H9 (cell line): ENCODE measurements around the gene BSPRY. TPM values are rescaled to one million over a fixed set of nuclear protein-coding genes. Genes with fewer than 3 reads are reported as not detected.

Source experiments
- DNase-seq: peaks from one replicate; pipeline ENCODE4 v3.0.0-alpha.2; 2017
- H2AFZ ChIP-seq: one replicate; pipeline ENCODE4 v1.6.1; 2013; ENCODE audit warnings: mild to moderate bottlenecking, low read length, control low read depth, moderate library complexity
- H2AK5ac ChIP-seq: 2 replicates; pipeline ENCODE4 v1.6.1; 2013; ENCODE audit warnings: low read length, control low read depth, mixed read lengths; ENCODE audit not compliant: insufficient read length
- H2BK120ac ChIP-seq: one replicate; pipeline ENCODE4 v1.6.1; 2013; ENCODE audit warnings: low read depth, mild to moderate bottlenecking, low read length, control low read depth, inconsistent platforms; ENCODE audit not compliant: poor library complexity, severe bottlenecking
- H2BK12ac ChIP-seq: 2 replicates; pipeline ENCODE4 v1.6.1; 2013; ENCODE audit warnings: low read length, control low read depth, mixed read lengths, low read depth; ENCODE audit not compliant: insufficient read length
- H2BK15ac ChIP-seq: 2 replicates; pipeline ENCODE4 v1.6.1; 2013; ENCODE audit warnings: low read depth, low read length, control low read depth
- H2BK20ac ChIP-seq: one replicate; pipeline ENCODE4 v1.6.1; 2013; ENCODE audit warnings: low read depth, mild to moderate bottlenecking, low read length, control low read depth, inconsistent platforms; ENCODE audit not compliant: poor library complexity, severe bottlenecking
- H2BK5ac ChIP-seq: 2 replicates; pipeline ENCODE4 v1.6.1; 2013; ENCODE audit warnings: low read length, control low read depth, mixed read lengths; ENCODE audit not compliant: insufficient read length
- H3K14ac ChIP-seq: 2 replicates; pipeline ENCODE4 v1.6.1; 2013; ENCODE audit warnings: low read length, control low read depth; ENCODE audit not compliant: insufficient read depth
- H3K18ac ChIP-seq: 2 replicates; pipeline ENCODE4 v1.6.1; 2013; ENCODE audit warnings: low read depth, mild to moderate bottlenecking, mixed read lengths, low read length, control low read depth; ENCODE audit not compliant: insufficient read length
- H3K23ac ChIP-seq: 2 replicates; pipeline ENCODE4 v1.6.1; 2013; ENCODE audit warnings: low read length, control low read depth, mixed read lengths, low read depth; ENCODE audit not compliant: insufficient read length
- H3K23me2 ChIP-seq: 2 replicates; pipeline ENCODE4 v1.6.1; 2013; ENCODE audit warnings: low read depth, mild to moderate bottlenecking, mixed read lengths, low read length, control low read depth; ENCODE audit not compliant: insufficient read length, poor library complexity, severe bottlenecking
- H3K27ac ChIP-seq: 2 replicates; pipeline ENCODE4 v1.5.1; 2013; ENCODE audit warnings: low read length, control low read depth, mixed read lengths, low read depth; ENCODE audit not compliant: insufficient read length
- H3K27me3 ChIP-seq: 2 replicates; pipeline ENCODE4 v1.6.1; 2013; ENCODE audit warnings: low read length, control low read depth, inconsistent platforms; ENCODE audit not compliant: insufficient read depth
- H3K4ac ChIP-seq: 2 replicates; pipeline ENCODE4 v1.6.1; 2013; ENCODE audit warnings: low read depth, mild to moderate bottlenecking, control low read depth, inconsistent platforms, low read length, moderate library complexity
- H3K4me1 ChIP-seq: 2 replicates; pipeline ENCODE4 v1.6.1; 2013; ENCODE audit warnings: low read length, control low read depth, inconsistent platforms; ENCODE audit not compliant: insufficient read depth
- H3K4me2 ChIP-seq: 2 replicates; pipeline ENCODE4 v1.6.1; 2013; ENCODE audit warnings: low read length, control low read depth, mixed read lengths; ENCODE audit not compliant: insufficient read length, insufficient read depth
- H3K56ac ChIP-seq: 2 replicates; pipeline ENCODE4 v1.6.1; 2013; ENCODE audit warnings: low read depth, mild to moderate bottlenecking, mixed read lengths, low read length, control low read depth; ENCODE audit not compliant: insufficient read length
- H3K79me1 ChIP-seq: 2 replicates; pipeline ENCODE4 v1.6.1; 2013; ENCODE audit warnings: low read depth, mild to moderate bottlenecking, moderate library complexity, low read length, control low read depth, inconsistent platforms; ENCODE audit not compliant: insufficient read depth, poor library complexity, severe bottlenecking
- H3K79me2 ChIP-seq: 2 replicates; pipeline ENCODE4 v1.6.1; 2013; ENCODE audit warnings: low read length, control low read depth, inconsistent platforms; ENCODE audit not compliant: insufficient read depth
- H3K9ac ChIP-seq: 2 replicates; pipeline ENCODE4 v1.6.1; 2013; ENCODE audit warnings: low read length, control low read depth, mixed read lengths; ENCODE audit not compliant: insufficient read length; ENCODE audit errors: extremely low read depth
- H3K9me3 ChIP-seq: one replicate; pipeline ENCODE4 v1.6.1; 2013; ENCODE audit warnings: low read depth, low read length, inconsistent platforms; ENCODE audit not compliant: control insufficient read depth
- H3T11ph ChIP-seq: one replicate; pipeline ENCODE4 v1.6.1; 2013; ENCODE audit warnings: mild to moderate bottlenecking, low read length, control low read depth, inconsistent platforms
- H4K20me1 ChIP-seq: one replicate; pipeline ENCODE4 v1.6.1; 2013; ENCODE audit not compliant: control insufficient read depth, insufficient read length, insufficient read depth
- H4K5ac ChIP-seq: 2 replicates; pipeline ENCODE4 v1.6.1; 2013; ENCODE audit warnings: low read depth, mild to moderate bottlenecking, mixed read lengths, low read length, control low read depth; ENCODE audit not compliant: insufficient read length
- H4K8ac ChIP-seq: replicated peaks from 2 replicates; pipeline ENCODE4 v1.6.1; 2013; ENCODE audit warnings: low read length, control low read depth, mixed read lengths, low read depth; ENCODE audit not compliant: insufficient read length
- H4K91ac ChIP-seq: 2 replicates; pipeline ENCODE4 v1.6.1; 2013; ENCODE audit warnings: low read depth, mild to moderate bottlenecking, moderate library complexity, mixed read lengths, low read length, control low read depth; ENCODE audit not compliant: insufficient read length
- H3K27ac Mint-ChIP-seq, 3 experiments: 2 replicates in 2 of 3; 3 replicates in 1 of 3; pipeline ENCODE4 v1.8.0; 2020 to 2021; ENCODE audit warnings: mixed read lengths in 3 of 3, mild to moderate bottlenecking in 1 of 3, moderate library complexity in 1 of 3
- H3K27me3 Mint-ChIP-seq: 2 replicates; pipeline ENCODE4 v1.8.0; 2021; ENCODE audit warnings: low read depth, mild to moderate bottlenecking, moderate library complexity, mixed read lengths
- H3K36me3 Mint-ChIP-seq, 3 experiments: 2 replicates in 2 of 3; 3 replicates in 1 of 3; pipeline ENCODE4 v1.8.0; 2020 to 2021; ENCODE audit warnings: low read depth in 3 of 3, mixed read lengths in 3 of 3; ENCODE audit not compliant: insufficient read depth in 1 of 3
- H3K4me1 Mint-ChIP-seq, 2 experiments: 2 replicates each; pipeline ENCODE4 v1.8.0; 2020; ENCODE audit warnings: mixed read lengths in 2 of 2
- H3K4me3 Mint-ChIP-seq, 2 experiments: 2 replicates in 1 of 2; 3 replicates in 1 of 2; pipeline ENCODE4 v1.8.0; 2020 to 2021; ENCODE audit warnings: mild to moderate bottlenecking in 2 of 2, mixed read lengths in 2 of 2, moderate library complexity in 1 of 2
- H3K9me3 Mint-ChIP-seq, 2 experiments: 2 replicates in 1 of 2; 3 replicates in 1 of 2; pipeline ENCODE4 v1.8.0; 2020; ENCODE audit warnings: mild to moderate bottlenecking in 2 of 2, mixed read lengths in 2 of 2, moderate library complexity in 1 of 2
- CTCF ChIP-seq: fragments of 200-600 bp; sonication (generic); conservative IDR thresholded peaks from 3 replicates; pipeline ENCODE4 v1.8.0; 2021; ENCODE audit warnings: antibody characterized with exemption, mild to moderate bottlenecking
- whole genome bisulfite sequencing: extraction: QIAGEN DNeasy Blood & Tissue Kit; methylation state at CpG from one replicate; pipeline ENCODE4 v1.1.7; 2013; ENCODE audit warnings: missing lambda C conversion rate, low lambda C conversion rate, mixed read lengths; ENCODE audit not compliant: insufficient read length; ENCODE audit errors: extremely low coverage; 5-methylcytosine and 5-hydroxymethylcytosine counted together
- total RNA-seq: library from RNA; stranded (reverse); gene quantifications from 2 replicates; pipeline ENCODE4 v1.2.1, GENCODE V29; 2021

Gene BSPRY
- total RNA-seq, 1 experiment from 2014 or later, result 4.5 TPM

GRCh38 chr9:113360242-113360842 is 11.0 kb downstream of the BSPRY start:
- Histone ChIP-seq H4K8ac (no peak overlapping the region), H4K5ac (no peak overlapping the region), H3K27ac (no peak overlapping the region), H3K9ac (no peak overlapping the region), H3K18ac (no peak overlapping the region), H3K23ac (no peak overlapping the region), H3K79me1 (no peaks in the 10 kb centered on the region), H3K9me3 (no peaks in the 10 kb centered on the region), H3K27me3 (no peaks in the 10 kb centered on the region), H2BK20ac (no peak overlapping the region), H2BK15ac (no peak overlapping the region), H3K79me2 (no peaks in the 10 kb centered on the region), H3K4ac (no peak overlapping the region), H2AK5ac (no peak overlapping the region), H4K91ac (no peak overlapping the region), H3K4me1 (no peaks in the 10 kb centered on the region; the same call in 1 of the 2 replicates), H4K20me1 (no peaks in the 10 kb centered on the region), H2BK5ac (no peak overlapping the region), H2BK12ac (no peak overlapping the region), H3K14ac (no peak overlapping the region), H3K23me2 (no peaks in the 10 kb centered on the region), H3K56ac (no peak overlapping the region), H2BK120ac (no peak overlapping the region), H3T11ph (no peak overlapping the region), H3K4me2 (no peak overlapping the region), H2AFZ (no peak overlapping the region)
- no peaks in the 10 kb centered on the region for H3K9me3 Mint-ChIP-seq
- H3K4me3 Mint-ChIP-seq, result no peak overlapping the region
- no peak for TF ChIP-seq CTCF
- no peaks in the 10 kb centered on the region for H3K27me3 Mint-ChIP-seq
- no peak overlapping the region for H3K27ac Mint-ChIP-seq
- DNase-seq, result peak; percentile 15
- WGBS, result no CpG with 5 or more reads among the region's 15 CpGs
- H3K4me1 Mint-ChIP-seq, result peaks cover 6 to 7% of the 10 kb centered on the region in 2 experiments
- H3K36me3 Mint-ChIP-seq, result no peaks in the 10 kb centered on the region; a peak in 1 of 7 replicates
